ENCODE data around the gene HOXC12. TPM values are rescaled to one million over a fixed set of nuclear protein-coding genes. Genes with fewer than 3 reads are reported as not detected.

The HOXC12 gene
- total RNA-seq, 4 donors from 2014 or later, result not detected

DNA sequence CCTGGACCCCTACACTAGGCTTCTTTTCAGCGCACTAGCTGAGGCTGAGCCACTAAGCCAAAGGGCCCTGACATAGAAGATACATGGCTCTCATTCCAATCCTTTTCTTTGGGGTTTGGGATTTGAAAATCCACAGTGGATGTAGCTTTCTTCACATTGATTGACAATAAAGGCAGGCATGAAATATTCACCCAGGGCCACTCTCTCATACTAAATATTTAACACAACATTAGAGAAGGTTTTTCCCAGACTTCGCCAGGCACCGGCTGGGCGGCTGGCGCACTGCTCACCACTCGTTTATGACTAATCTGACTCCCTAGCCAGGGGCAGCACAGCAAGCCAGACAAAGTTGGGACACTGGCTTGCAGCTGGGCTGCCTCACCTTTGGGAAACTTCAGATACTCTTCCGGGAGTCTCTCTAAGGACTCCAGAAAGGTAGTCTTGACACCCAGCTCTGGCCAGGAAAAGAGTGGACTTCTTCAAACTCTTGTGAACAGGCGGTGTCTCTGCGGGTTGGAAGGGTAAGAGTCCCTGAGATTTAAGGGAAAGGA lies 17.5 kb downstream of the HOXC12 start:
- intact Hi-C loops (cut with DNase I), result no loop called here
- no peak for DNase-seq
- 17 to 18% methylated on average over 9 of the region's 9 CpGs for WGBS, 2 donors
- Histone ChIP-seq H3K27me3 (peaks cover 79% of the 10 kb centered on the region), H3K27ac (no peak overlapping the region), H3K9me3 (no peaks in the 10 kb centered on the region), H3K36me3 (no peaks in the 10 kb centered on the region), H3K4me3 (replicated peaks in 1 of 3) (no peak overlapping the region), H3K4me1 (peaks cover 9 to 26% of the 10 kb centered on the region in 2 donors)
- TF ChIP-seq, protein P1, sequence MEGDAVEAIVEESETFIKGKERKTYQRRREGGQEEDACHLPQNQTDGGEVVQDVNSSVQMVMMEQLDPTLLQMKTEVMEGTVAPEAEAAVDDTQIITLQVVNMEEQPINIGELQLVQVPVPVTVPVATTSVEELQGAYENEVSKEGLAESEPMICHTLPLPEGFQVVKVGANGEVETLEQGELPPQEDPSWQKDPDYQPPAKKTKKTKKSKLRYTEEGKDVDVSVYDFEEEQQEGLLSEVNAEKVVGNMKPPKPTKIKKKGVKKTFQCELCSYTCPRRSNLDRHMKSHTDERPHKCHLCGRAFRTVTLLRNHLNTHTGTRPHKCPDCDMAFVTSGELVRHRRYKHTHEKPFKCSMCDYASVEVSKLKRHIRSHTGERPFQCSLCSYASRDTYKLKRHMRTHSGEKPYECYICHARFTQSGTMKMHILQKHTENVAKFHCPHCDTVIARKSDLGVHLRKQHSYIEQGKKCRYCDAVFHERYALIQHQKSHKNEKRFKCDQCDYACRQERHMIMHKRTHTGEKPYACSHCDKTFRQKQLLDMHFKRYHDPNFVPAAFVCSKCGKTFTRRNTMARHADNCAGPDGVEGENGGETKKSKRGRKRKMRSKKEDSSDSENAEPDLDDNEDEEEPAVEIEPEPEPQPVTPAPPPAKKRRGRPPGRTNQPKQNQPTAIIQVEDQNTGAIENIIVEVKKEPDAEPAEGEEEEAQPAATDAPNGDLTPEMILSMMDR (IDR thresholded peaks at IDR 0.05), result no peak
- TF ChIP-seq POLR2A (IDR thresholded peaks at IDR 0.05), result no peak

DNA sequence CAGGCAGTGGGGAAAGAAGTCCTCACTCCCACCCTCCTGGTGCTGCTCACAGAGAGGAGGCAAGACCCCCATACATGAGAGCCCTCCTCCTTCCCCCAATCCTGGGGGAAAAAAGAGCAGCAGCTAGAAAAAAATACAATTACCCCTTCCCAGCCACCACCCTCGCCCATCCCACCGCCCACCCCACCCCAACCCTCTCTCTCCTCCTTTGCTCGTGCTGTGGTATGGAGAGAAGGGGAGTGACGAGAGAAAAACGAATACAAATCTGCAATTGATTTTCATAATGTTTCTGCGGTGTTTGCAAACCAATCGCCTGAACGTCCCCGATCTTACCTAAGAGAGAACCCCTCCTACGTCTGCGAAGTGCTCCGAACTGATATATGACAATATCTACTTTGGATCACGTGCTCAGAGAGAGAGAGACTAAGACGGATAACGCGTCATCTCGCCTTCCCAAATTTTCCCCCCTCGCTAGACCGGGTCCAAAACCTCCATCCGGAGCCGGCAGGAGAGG lies 18.1 kb downstream of the HOXC12 start, which contains the start of gene HOXC11:
TSS of gene HOXC11 (plus strand) at position 405 of the 514 bp plus-strand sequence. CDS start 116 bp downstream, outside the sequence.
- TF ChIP-seq, protein P1 (IDR thresholded peaks at IDR 0.05), result no peak
- no peak for TF ChIP-seq POLR2A (IDR thresholded peaks at IDR 0.05)
- 11 to 12% methylated on average over 16 to 19 of the region's 21 CpGs for WGBS, 2 donors
- Histone ChIP-seq H3K4me1 (peaks cover 9 to 26% of the 10 kb centered on the region in 2 donors), H3K4me3 (replicated peaks in 1 of 3) (no peak within 1 kb of the TSS), H3K27ac (no peak within 1 kb of the TSS), H3K9me3 (no peaks in the 10 kb centered on the region), H3K36me3 (no peaks in the 10 kb centered on the region), H3K27me3 (peaks cover 85% of the 10 kb centered on the region)
- intact Hi-C loops (cut with DNase I), result no loop called here
- DNase-seq, result no peak

DNA sequence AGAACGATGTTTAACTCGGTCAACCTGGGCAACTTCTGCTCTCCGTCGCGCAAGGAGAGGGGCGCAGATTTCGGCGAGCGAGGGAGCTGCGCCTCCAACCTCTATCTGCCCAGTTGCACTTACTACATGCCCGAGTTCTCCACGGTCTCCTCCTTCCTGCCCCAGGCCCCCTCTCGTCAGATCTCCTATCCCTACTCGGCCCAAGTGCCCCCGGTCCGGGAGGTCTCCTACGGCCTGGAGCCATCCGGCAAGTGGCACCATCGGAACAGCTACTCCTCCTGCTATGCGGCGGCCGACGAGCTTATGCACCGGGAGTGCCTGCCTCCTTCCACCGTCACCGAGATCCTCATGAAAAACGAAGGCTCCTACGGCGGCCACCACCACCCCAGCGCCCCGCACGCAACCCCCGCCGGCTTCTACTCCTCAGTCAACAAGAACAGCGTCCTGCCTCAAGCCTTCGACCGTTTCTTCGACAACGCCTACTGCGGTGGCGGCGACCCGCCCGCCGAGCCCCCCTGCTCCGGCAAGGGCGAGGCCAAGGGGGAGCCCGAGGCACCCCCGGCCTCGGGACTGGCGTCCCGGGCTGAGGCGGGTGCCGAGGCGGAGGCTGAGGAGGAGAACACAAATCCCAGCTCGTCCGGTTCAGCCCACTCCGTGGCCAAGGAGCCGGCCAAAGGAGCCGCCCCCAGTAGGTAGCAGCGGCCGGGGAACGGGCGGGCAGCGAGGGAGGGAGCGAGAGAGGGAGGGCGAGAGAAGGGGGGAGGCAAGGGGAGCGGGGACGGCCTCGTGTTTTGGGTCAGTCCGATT lies 18.7 kb downstream of the HOXC12 start:
- intact Hi-C loops (cut with DNase I), result no loop called here
- Histone ChIP-seq H3K4me3 (replicated peaks in 1 of 3) (no peak overlapping the region), H3K9me3 (no peaks in the 10 kb centered on the region), H3K27me3 (peaks cover 84% of the 10 kb centered on the region), H3K4me1 (peaks cover 9 to 26% of the 10 kb centered on the region in 2 donors), H3K27ac (no peak overlapping the region), H3K36me3 (no peaks in the 10 kb centered on the region)
- TF ChIP-seq POLR2A (IDR thresholded peaks at IDR 0.05), result no peak
- WGBS, 2 donors, result 4 to 5% methylated on average over 31 to 50 of the region's 71 CpGs
- DNase-seq, result no peak

DNA sequence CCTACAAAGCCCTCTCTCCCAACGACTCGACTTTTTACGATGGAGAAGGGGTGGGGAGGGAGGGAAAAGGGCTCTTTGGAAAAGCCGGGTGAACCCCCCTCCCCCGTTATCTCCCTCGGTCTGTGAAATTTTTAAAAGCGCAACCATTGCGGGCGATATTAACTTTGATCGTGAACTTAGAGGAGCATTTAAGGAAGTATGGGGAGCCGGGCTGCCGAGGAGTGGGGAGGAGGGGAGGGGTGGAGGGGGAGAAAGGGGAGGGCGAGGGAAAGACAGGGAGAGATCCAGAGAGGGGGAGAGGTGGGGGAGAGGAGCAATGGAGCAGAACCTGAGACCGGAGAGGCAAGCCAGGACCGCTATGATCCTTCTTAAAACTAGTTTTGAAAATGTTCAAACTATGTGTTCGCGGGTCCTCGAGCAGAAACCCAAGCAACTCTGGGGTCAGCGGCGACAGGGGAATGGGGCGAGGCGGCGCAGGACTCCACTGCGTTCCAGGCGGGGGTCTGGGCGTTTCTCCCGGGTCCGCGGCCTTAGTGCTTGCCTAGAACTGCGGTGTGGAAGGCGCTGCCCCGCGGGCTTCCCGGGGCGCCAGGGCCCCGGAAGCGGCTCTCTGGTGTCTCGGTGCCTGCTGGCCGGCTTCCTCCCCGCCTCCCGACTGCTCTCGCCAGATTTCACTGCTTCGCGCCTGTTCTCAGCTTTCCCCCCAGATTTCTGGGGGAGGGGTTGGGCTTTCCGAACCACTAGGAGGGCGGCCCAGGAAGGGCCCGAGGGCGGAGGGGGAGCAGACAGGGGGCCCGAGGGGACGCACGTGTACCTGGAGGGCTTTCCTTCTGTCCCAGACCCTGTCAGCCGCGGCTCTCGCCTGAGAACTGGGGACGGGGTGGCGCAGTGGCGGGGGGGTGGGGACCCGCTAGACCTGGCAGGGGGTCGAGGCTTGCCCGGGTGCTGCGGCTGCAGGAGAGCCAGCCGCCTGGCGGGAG lies 19.7 kb downstream of the HOXC12 start, which contains the start of gene HOTAIR:
TSS of gene HOTAIR (minus strand) at position 871 of the 980 bp plus-strand sequence.
- H3K4me1 ChIP-seq, result peaks cover 9 to 26% of the 10 kb centered on the region in 2 donors
- no peaks in the 10 kb centered on the region for H3K36me3 ChIP-seq
- no peaks in the 10 kb centered on the region for H3K9me3 ChIP-seq
- WGBS, 2 donors, result 3% methylated on average over 38 to 43 of the region's 63 CpGs
- TF ChIP-seq POLR2A (IDR thresholded peaks at IDR 0.05), result no peak
- TF ChIP-seq, protein P1 (IDR thresholded peaks at IDR 0.05), result no peak
- H3K27ac ChIP-seq, result no peak within 1 kb of the TSS
- intact Hi-C loops (cut with DNase I), result no loop called here
- no peak for DNase-seq
- H3K27me3 ChIP-seq, result peaks cover 86% of the 10 kb centered on the region
- H3K4me3 ChIP-seq (replicated peaks in 1 of 3), result no peak within 1 kb of the TSS

DNA sequence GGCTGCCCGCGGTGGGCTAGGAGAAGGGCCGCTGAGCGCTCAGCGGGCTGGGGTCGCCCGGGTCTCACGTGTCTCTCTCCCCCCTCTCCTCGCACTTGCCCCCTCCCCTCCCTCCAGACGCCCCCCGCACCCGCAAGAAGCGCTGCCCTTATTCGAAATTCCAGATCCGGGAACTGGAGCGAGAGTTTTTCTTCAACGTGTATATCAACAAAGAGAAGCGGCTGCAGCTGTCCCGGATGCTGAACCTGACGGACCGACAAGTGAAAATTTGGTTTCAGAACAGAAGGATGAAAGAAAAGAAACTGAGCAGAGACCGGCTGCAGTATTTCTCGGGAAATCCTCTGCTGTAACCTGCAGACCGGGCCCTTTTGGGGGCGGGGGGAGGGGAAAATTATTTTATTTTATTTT lies 20.4 kb downstream of the HOXC12 start:
- WGBS, 2 donors, result 4 to 6% methylated on average over 13 to 23 of the region's 25 CpGs
- H3K27ac ChIP-seq, result no peak overlapping the region
- TF ChIP-seq, protein P1 (IDR thresholded peaks at IDR 0.05), result no peak
- TF ChIP-seq POLR2A (IDR thresholded peaks at IDR 0.05), result no peak
- H3K9me3 ChIP-seq, result no peaks in the 10 kb centered on the region
- H3K4me3 ChIP-seq (replicated peaks in 1 of 3), result no peak overlapping the region
- no peak for DNase-seq
- peaks cover 86% of the 10 kb centered on the region for H3K27me3 ChIP-seq
- intact Hi-C loops (cut with DNase I), result no loop called here
- H3K36me3 ChIP-seq, result no peaks in the 10 kb centered on the region
- H3K4me1 ChIP-seq, result peaks cover 9 to 26% of the 10 kb centered on the region in 2 donors

Data from thyroid gland (tissue), 4 donors.